ENCODE data around the gene PKNOX2.

Gene PKNOX2

DNA sequence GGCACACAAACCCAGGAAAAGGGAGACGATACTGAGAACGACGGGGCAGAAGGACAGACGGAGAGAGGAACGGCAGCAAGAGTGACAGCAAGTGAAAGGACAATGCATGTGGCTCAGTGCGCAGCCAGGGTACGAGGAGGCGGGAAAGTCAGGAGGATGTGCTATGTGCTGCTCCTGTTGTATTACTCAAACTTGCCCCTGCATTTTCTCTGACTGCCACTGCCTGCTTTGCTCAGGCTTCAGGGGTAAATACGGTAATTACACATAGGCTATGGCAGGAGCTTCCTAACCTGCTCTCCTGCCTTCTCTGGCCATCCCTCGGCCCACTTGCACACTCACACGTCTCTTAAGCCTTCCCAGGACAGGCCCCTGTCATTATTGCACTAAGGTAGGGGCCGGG lies 236.7 kb downstream of the PKNOX2 start:
- DNase-seq (ENCODE audit: extremely low read depth, insufficient read length) = no peak
- no peaks in the 10 kb centered on the region; the same call in none of the 2 replicates for H3K27me3 ChIP-seq (replicated peaks; ENCODE audit: control insufficient read depth, insufficient read depth, low read length)
- H3K36me3 ChIP-seq (ENCODE audit: control insufficient read depth, insufficient read depth, low read length) = no peaks in the 10 kb centered on the region
- TF ChIP-seq, protein P1, sequence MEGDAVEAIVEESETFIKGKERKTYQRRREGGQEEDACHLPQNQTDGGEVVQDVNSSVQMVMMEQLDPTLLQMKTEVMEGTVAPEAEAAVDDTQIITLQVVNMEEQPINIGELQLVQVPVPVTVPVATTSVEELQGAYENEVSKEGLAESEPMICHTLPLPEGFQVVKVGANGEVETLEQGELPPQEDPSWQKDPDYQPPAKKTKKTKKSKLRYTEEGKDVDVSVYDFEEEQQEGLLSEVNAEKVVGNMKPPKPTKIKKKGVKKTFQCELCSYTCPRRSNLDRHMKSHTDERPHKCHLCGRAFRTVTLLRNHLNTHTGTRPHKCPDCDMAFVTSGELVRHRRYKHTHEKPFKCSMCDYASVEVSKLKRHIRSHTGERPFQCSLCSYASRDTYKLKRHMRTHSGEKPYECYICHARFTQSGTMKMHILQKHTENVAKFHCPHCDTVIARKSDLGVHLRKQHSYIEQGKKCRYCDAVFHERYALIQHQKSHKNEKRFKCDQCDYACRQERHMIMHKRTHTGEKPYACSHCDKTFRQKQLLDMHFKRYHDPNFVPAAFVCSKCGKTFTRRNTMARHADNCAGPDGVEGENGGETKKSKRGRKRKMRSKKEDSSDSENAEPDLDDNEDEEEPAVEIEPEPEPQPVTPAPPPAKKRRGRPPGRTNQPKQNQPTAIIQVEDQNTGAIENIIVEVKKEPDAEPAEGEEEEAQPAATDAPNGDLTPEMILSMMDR (IDR thresholded peaks at IDR 0.05; ENCODE audit: insufficient read depth, low read length, poor library complexity, severe bottlenecking) = no peak
- no peak overlapping the region for H3K4me3 ChIP-seq (replicated peaks; ENCODE audit: low read depth, low read length)

DNA sequence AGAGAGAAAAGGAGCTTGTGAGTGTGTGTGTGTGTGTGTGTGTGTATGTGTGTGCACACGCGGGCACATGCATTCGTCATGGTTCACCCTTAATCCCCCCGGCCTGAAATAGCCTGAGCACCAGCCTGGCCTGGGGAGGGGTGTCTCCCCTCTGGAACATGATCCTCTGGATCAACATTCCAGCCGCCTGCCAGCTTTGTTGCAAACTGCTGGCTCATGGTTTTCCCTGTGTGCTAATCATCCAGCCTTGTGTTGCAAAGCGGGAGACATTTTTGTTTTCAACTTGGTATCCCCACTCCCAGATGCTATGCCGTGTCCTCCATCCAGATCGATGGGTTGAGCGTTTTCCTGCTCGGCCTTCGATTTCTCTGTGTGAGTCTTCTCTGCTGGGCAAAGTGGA lies 237.2 kb downstream of the PKNOX2 start:
- Histone ChIP-seq H3K4me3 (replicated peaks; ENCODE audit: low read depth, low read length) (no peak overlapping the region), H3K36me3 (ENCODE audit: control insufficient read depth, insufficient read depth, low read length) (no peaks in the 10 kb centered on the region), H3K27me3 (replicated peaks; ENCODE audit: control insufficient read depth, insufficient read depth, low read length) (no peaks in the 10 kb centered on the region; the same call in none of the 2 replicates)
- TF ChIP-seq, protein P1 (IDR thresholded peaks at IDR 0.05; ENCODE audit: insufficient read depth, low read length, poor library complexity, severe bottlenecking) = no peak
- DNase-seq (ENCODE audit: extremely low read depth, insufficient read length) = no peak

DNA sequence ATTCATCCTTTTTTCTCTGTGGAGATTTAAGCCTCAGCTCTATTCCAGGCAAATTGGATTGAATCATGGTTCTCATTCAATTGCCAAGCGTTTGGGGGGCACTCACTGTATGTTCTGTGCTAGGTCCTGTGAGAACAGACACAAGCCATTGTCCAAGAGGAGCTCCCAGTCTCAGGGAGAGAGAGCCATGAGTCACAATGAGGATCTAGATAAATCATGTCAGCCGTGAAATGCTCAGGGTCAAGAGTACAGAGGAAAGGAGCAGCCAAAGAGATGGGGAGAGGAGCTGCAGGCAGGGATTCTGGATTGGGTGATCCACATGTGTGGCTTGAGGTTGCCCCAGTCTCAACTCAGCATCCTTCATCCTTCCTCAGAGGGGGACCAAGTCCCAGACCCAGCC lies 237.9 kb downstream of the PKNOX2 start:
- DNase-seq (ENCODE audit: extremely low read depth, insufficient read length) = no peak
- Histone ChIP-seq H3K27me3 (replicated peaks; ENCODE audit: control insufficient read depth, insufficient read depth, low read length) (no peaks in the 10 kb centered on the region; the same call in none of the 2 replicates), H3K4me3 (replicated peaks; ENCODE audit: low read depth, low read length) (no peak overlapping the region), H3K36me3 (ENCODE audit: control insufficient read depth, insufficient read depth, low read length) (no peaks in the 10 kb centered on the region)
- TF ChIP-seq, protein P1 (IDR thresholded peaks at IDR 0.05; ENCODE audit: insufficient read depth, low read length, poor library complexity, severe bottlenecking) = no peak

DNA sequence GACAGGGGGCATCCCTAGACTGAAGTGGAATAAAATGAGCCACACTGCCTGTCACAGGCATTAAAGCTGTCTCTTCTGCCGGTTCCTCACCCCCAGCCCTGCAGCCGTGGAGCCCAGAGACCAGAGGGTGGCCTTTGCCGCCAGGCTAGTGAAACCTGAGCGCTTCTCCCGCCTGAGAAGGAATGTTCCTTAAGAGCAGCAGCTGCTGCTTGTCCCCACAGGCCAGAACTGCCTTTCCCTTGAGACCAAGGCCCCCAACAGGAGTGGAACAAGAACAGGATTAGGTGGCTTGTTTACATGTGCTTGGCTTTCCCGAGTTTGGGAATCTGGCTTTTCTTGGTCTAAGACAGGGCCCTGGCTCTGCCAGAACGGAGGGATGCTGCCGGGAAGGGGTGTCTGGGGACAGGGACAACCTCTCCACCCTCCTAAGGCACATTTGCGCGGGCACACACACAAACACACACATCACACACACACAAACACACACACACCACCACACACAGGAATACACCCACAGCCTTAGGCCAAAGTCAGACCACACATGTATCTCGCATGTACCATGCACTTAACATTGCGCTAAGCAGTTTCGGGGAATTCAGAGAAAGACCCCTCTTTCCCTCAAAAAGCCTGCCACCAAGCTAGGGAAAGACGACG lies 239.7 kb downstream of the PKNOX2 start:
- no peak for DNase-seq (ENCODE audit: extremely low read depth, insufficient read length)
- Histone ChIP-seq H3K4me3 (replicated peaks; ENCODE audit: low read depth, low read length) (no peak overlapping the region), H3K27me3 (replicated peaks; ENCODE audit: control insufficient read depth, insufficient read depth, low read length) (no peaks in the 10 kb centered on the region; the same call in none of the 2 replicates), H3K36me3 (ENCODE audit: control insufficient read depth, insufficient read depth, low read length) (no peaks in the 10 kb centered on the region)
- TF ChIP-seq, protein P1 (IDR thresholded peaks at IDR 0.05; ENCODE audit: insufficient read depth, low read length, poor library complexity, severe bottlenecking) = no peak

DNA sequence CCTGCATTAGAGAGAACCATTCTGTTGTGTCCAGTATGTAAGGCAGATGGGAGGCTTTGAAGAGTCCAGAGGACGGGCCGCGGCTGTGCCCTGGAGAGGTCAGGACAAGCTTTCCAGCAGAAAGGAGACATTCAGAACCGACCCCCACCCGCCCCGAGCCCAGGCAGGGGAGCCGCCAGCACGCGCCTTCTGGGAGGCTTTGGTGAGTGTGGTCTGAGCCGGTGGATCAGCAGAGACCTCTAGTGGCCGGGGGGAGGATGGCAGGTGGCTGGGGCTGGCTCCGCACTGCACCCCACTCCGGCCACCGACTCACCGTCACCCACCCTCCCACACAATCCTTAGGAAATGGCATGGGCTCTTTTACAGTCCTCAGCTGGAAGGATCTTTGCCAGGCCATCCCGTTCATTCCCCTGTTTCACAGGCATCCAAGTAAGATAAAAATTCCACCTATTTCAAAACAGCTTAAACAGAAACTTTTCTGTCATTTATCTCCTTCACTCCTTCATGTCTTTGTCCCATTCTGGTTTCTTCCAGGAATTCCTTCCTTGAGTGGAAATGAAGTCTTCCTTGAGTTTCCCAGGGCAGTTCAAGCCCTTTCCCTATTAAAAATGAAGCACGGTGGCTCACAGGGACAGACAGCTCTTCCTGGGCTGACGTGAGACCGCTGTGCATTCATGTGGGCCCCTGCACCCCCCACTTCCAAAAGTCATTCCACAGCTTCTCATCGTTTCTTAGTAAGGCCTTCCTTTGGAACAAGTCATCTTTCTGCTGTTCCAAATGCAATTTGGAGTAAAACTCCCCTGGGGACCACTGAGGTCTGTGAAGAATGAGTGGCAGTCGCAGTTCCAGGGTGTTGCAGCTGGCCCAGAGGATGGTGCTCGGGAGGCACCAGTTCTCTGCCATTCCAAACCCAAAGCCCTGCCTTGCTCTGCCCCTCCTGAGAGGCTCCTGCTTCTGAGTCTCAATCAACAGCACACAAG lies 240.6 kb downstream of the PKNOX2 start:
- TF ChIP-seq, protein P1 (IDR thresholded peaks at IDR 0.05; ENCODE audit: insufficient read depth, low read length, poor library complexity, severe bottlenecking) = peak; percentile 99
- Histone ChIP-seq H3K4me3 (replicated peaks; ENCODE audit: low read depth, low read length) (no peak overlapping the region), H3K27me3 (replicated peaks; ENCODE audit: control insufficient read depth, insufficient read depth, low read length) (no peaks in the 10 kb centered on the region; the same call in none of the 2 replicates), H3K36me3 (ENCODE audit: control insufficient read depth, insufficient read depth, low read length) (no peaks in the 10 kb centered on the region)
- DNase-seq (ENCODE audit: extremely low read depth, insufficient read length) = peak; percentile 50
